Limb (tissue), 2 donors: ENCODE data around the gene NRDC.

Experiments
- DNase-seq, 2 donors: peaks; one replicate each; pipeline ENCODE4 v3.0.0-alpha.2; 2016; ENCODE audit errors: extremely low spot score in 2 of 2

NRDC gene

GRCh38 chr1:51761351-51761750 is 117.2 kb downstream of the NRDC start:
- no peak for DNase-seq

- no peak for DNase-seq
These were observed 117.7 kb downstream of the NRDC start for GRCh38 chr1:51760872-51761271.

GRCh38 chr1:51758310-51758709 is 120.2 kb downstream of the NRDC start:
- no peak for DNase-seq

GRCh38 chr1:51756290-51756689 is 122.2 kb downstream of the NRDC start:
- DNase-seq, result no peak

- no peak for DNase-seq
These were observed 123.1 kb downstream of the NRDC start for GRCh38 chr1:51755437-51755836.

- DNase-seq, result no peak
These were observed 123.9 kb downstream of the NRDC start for GRCh38 chr1:51754666-51755065.

- no peak for DNase-seq
These were observed 124.6 kb downstream of the NRDC start for GRCh38 chr1:51753969-51754368.

GRCh38 chr1:51752073-51752948 is 126.2 kb downstream of the NRDC start:
- DNase-seq, result no peak

GRCh38 chr1:51750729-51751128 is 127.8 kb downstream of the NRDC start:
- no peak for DNase-seq

GRCh38 chr1:51750218-51750617 is 128.3 kb downstream of the NRDC start:
- no peak for DNase-seq

GRCh38 chr1:51749151-51749550 is 129.4 kb downstream of the NRDC start:
- no peak for DNase-seq

- DNase-seq, result no peak
These were observed 133.3 kb downstream of the NRDC start for GRCh38 chr1:51745304-51745570.

GRCh38 chr1:51744506-51745303 is 133.8 kb downstream of the NRDC start:
- DNase-seq, result no peak

GRCh38 chr1:51741121-51741681 is 137.3 kb downstream of the NRDC start:
- DNase-seq, result no peak

GRCh38 chr1:51740652-51741051 is 137.9 kb downstream of the NRDC start:
- DNase-seq, result no peak
